ENCODE results near the gene CTNNBL1.

CTNNBL1 gene

GRCh38 chr20:37902504-37903313 is 208.9 kb downstream of the CTNNBL1 start, which contains the start of gene VSTM2L:
TSS of gene VSTM2L (plus strand) at chr20:37903127. CDS start at chr20:37903351, 224 bp downstream.
- DNase-seq (ENCODE audit: low read depth, low spot score), result no peak
- no peak within 1 kb of the TSS for H3K4me3 ChIP-seq (ENCODE audit: low read length)

DNA sequence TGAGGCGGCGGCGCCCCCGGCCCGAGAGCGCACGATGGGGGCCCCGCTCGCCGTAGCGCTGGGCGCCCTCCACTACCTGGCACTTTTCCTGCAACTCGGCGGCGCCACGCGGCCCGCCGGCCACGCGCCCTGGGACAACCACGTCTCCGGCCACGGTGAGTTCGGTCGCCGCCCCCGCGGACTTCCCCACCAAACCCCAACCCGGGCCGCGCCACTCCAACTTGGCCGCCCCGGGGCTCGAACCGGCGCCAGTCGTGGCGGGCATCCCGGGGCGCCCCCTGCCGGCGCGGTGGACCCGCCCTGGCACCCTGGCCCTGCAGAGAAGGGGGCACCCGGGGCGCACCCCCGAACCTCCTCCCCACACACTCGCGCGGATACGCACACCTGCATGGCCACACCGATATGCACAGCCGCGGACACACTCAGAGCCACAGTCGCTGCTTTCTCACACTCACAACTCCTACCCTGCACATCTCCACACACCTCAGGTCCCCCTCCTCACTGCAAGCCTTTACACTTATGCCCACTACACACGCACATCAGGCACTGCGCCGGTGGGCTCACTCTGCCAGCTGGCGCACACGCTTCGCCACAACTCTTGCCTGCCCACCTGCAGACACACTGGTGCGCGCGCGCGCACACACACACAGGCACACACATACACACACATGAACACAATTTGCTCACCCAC is 209.6 kb downstream of the CTNNBL1 start:
- no peak overlapping the region for H3K4me3 ChIP-seq (ENCODE audit: low read length)

GRCh38 chr20:37904008-37904642 is 210.3 kb downstream of the CTNNBL1 start:
- DNase-seq (ENCODE audit: low read depth, low spot score), result no peak

More for the DNA sequence above, 209.6 kb downstream of the CTNNBL1 start:
- no peak for DNase-seq (ENCODE audit: low read depth, low spot score)

DNA sequence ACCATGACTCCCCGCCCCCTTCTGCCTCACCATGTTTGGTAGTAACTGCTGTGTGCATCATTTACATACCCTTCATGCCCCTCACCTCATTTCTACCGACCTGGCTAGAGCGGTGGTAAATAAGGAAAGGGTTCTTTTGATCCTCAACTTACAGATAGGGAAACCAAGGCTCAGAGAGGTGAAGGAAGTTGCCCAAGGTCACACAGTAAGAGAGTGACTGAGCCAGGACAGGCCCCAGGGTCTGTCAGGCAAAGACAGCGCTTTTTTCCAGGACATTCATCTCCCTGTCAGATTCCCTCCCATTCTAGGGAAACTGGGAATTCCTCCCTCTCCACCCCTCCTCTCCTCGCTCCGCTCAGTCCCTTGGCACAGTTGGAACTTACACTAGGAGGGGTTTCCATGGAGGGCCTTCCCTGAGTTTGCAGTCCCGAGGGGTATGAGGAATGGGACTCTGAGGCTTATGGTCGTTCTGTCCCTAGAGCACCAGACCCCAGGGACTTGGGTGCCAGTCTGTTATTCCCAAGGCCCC is 211.1 kb downstream of the CTNNBL1 start:
- H3K4me3 ChIP-seq (ENCODE audit: low read length), result no peak overlapping the region
- DNase-seq (ENCODE audit: low read depth, low spot score), result no peak

More at GRCh38 chr20:37904008-37904642, 210.3 kb downstream of the CTNNBL1 start:
- no peak overlapping the region for H3K4me3 ChIP-seq (ENCODE audit: low read length)

DNA sequence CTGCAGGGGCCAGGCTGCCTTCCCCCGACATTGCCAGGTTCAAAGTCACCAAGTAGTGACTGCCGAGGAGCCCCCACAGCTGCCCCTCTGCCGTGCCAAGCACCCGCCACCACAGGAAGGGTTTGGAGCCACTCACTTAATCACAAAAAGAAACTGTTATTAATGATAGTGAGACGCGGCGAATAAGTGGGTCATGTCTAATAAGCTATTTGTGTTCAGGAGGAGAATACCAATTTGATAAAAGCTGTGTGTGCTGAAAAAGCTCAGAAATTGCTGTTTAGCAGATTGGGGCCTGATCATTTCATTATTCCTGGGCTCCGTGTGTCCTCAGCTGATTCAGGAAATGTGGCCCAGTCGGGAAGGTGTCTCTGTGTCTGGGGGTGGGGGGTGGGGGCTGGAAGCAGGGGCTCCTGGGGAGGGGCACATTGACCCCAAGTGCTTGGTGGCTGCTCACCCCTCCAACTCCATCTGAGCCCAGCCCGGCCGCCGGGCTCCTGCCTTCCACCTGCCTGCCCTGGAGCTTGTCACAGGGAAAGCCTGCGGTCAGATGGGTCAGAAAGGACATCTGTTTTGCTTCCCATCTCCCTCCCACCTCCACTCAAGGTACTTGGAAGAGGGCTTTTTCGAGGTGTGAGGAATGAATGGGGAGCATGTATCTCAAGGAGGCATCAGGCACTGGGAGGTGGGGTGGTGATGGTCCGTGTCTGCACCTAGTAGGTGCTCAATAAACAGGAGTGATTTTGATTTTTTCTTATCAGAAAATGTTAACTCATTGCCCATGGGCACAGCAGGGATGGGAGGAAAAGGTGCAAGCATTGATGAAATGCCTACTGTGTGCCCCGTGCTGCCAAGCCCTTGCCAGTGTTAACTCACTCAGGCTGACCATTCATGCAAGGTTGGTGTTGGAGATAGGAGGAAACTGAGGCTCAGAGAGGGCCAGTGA is 212.1 kb downstream of the CTNNBL1 start:
- H3K4me3 ChIP-seq (ENCODE audit: low read length), result no peak overlapping the region
- no peak for DNase-seq (ENCODE audit: low read depth, low spot score)

DNA sequence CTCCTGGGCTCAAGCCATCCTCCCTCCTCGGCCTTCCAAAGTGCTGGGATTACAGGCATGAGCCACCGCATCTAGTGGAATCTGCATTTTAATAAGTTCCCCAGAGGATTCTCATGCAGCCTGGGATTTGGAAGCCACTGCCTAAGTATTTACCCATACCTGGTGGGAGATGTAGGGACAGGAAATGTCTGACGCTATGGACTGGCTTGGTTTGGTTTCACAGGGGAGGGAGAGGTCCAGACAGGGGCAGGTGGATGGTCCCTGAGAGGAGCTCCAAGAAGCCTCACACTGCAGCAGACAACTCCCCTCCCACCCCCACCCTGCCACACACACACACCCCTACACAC is 213.5 kb downstream of the CTNNBL1 start:
- DNase-seq (ENCODE audit: low read depth, low spot score), result no peak

GRCh38 chr20:37907677-37908401 is 214.0 kb downstream of the CTNNBL1 start:
- H3K4me3 ChIP-seq (ENCODE audit: low read length), result no peak overlapping the region
- no peak for DNase-seq (ENCODE audit: low read depth, low spot score)

More for the DNA sequence above, 213.5 kb downstream of the CTNNBL1 start:
- no peak overlapping the region for H3K4me3 ChIP-seq (ENCODE audit: low read length)

- DNase-seq (ENCODE audit: low read depth, low spot score), result no peak
- no peak overlapping the region for H3K4me3 ChIP-seq (ENCODE audit: low read length)
Observed at GRCh38 chr20:37911261-37911660, 217.4 kb downstream of the CTNNBL1 start.

GRCh38 chr20:37911838-37912281 is 218.0 kb downstream of the CTNNBL1 start:
- no peak for DNase-seq (ENCODE audit: low read depth, low spot score)
- H3K4me3 ChIP-seq (ENCODE audit: low read length), result no peak overlapping the region

- H3K4me3 ChIP-seq (ENCODE audit: low read length), result no peak overlapping the region
- no peak for DNase-seq (ENCODE audit: low read depth, low spot score)
Observed at GRCh38 chr20:37912874-37913273, 219.0 kb downstream of the CTNNBL1 start.

DNA sequence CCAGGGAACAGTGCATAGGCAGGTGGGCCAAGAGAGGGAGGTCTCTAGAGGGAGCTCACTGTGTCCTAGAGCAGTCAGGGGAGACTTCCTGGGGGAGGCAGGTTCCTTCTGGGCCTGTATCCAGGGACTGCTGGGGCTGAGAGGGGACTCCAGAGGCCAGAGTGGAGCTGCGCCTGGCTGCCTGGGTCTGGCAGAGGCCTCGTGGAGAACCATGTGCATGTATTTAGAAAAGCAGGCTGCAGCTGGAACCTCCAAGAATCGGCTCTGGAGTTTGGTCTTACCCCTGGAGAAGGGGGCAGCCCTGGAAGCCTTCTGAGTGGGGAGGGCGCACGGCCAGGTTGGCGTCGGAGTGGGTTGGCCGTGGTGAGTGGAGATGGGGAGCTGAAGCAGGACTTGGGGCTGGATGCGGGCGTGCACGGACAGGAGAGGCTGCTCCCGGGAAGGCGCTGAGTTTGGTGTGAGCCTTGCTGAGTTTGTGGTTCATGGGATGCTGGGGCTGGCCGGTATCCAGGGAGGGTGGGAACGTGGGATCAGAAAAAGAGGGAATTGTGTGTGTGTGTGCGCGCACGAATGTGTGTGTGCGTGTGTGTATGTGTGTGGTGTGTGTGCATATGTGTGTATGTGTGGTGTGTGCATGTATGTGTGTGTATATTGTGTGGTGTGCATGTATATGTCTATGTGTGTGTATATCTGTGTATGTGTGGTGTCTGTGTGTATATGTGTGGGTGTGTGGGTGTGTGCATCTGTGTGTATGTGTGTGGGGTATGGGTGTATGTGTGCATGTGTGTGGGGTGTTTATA is 219.9 kb downstream of the CTNNBL1 start:
- no peak overlapping the region for H3K4me3 ChIP-seq (ENCODE audit: low read length)
- no peak for DNase-seq (ENCODE audit: low read depth, low spot score)

DNA sequence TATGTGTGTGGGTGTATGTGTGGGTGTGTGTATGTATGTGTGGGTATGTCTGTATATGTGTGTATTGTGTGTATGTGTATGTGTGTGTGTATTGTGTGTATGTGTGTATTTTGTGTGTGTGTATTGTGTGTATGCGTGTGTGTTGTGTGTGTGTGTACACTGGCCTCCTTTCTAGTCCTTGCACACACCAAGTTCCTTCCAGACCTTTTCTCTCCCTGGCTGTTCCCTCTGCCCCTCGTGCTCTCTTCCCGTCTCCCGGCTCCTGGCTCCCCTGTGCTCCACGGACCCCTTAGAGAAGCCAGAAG is 220.5 kb downstream of the CTNNBL1 start:
- H3K4me3 ChIP-seq (ENCODE audit: low read length), result no peak overlapping the region
- no peak for DNase-seq (ENCODE audit: low read depth, low spot score)

GRCh38 chr20:37914672-37915433 is 221.0 kb downstream of the CTNNBL1 start:
- H3K4me3 ChIP-seq (ENCODE audit: low read length), result no peak overlapping the region
- DNase-seq (ENCODE audit: low read depth, low spot score), result no peak

GRCh38 chr20:37915434-37915787 is 221.6 kb downstream of the CTNNBL1 start:
- no peak overlapping the region for H3K4me3 ChIP-seq (ENCODE audit: low read length)
- DNase-seq (ENCODE audit: low read depth, low spot score), result no peak

GRCh38 chr20:37915800-37916570 is 222.2 kb downstream of the CTNNBL1 start:
- DNase-seq (ENCODE audit: low read depth, low spot score), result no peak
- H3K4me3 ChIP-seq (ENCODE audit: low read length), result no peak overlapping the region

- H3K4me3 ChIP-seq (ENCODE audit: low read length), result no peak overlapping the region
- DNase-seq (ENCODE audit: low read depth, low spot score), result no peak
Observed at GRCh38 chr20:37917461-37917860, 223.6 kb downstream of the CTNNBL1 start.
